SK-N-SH treated with all-trans-retinoic acid at 6 μM for 48 hours (cell line): Measurements from ENCODE around the gene CLP1.
A peak's percentile ranks its signal among the peaks of the same experiment; 100 is the strongest.

Source experiments
- ATAC-seq: fragments of 200-7000 bp; cut with Tn5 transposase; 3 replicates; pipeline ENCODE4 v1.9.1; 2020; ENCODE audit warnings: mild to moderate bottlenecking, moderate library complexity
- ARNTL ChIP-seq: fragments of 450-650 bp; formaldehyde crosslinking; IDR thresholded peaks from 2 replicates; pipeline ENCODE4 v1.5.0; 2020; ENCODE audit warnings: low read depth, mild to moderate bottlenecking, moderate library complexity, borderline replicate concordance
- BACH2 ChIP-seq: fragments of 250-450 bp; sonication (Bioruptor Pico); IDR thresholded peaks from 2 replicates; pipeline ENCODE4 v1.9.0; 2021; ENCODE audit warnings: mild to moderate bottlenecking, borderline replicate concordance
- CREB5 ChIP-seq: fragments of 250-450 bp; sonication (Bioruptor Pico); IDR thresholded peaks from 2 replicates; pipeline ENCODE4 v1.5.1; 2020; ENCODE audit warnings: low read depth, mild to moderate bottlenecking, moderate library complexity
- CSDC2 ChIP-seq: fragments of 250-450 bp; sonication (Bioruptor Pico); IDR thresholded peaks from 2 replicates; pipeline ENCODE4 v1.5.0; 2020; ENCODE audit warnings: mild to moderate bottlenecking, moderate library complexity
- ESRRG ChIP-seq: fragments of 250-450 bp; sonication (Bioruptor Pico); IDR thresholded peaks from 2 replicates; pipeline ENCODE4 v1.6.1; 2021; ENCODE audit warnings: mild to moderate bottlenecking
- GLIS3 ChIP-seq: fragments of 250-450 bp; sonication (Bioruptor Pico); IDR thresholded peaks from 2 replicates; pipeline ENCODE4 v1.5.0; 2020; ENCODE audit warnings: mild to moderate bottlenecking, moderate library complexity
- ISL1 ChIP-seq: fragments of 250-450 bp; sonication (Bioruptor Pico); IDR thresholded peaks from 2 replicates; pipeline ENCODE4 v2.1.2; 2022; ENCODE audit warnings: mild to moderate bottlenecking, moderate library complexity
- OSR1 ChIP-seq: fragments of 250-450 bp; sonication (Bioruptor Pico); IDR thresholded peaks from 2 replicates; pipeline ENCODE4 v1.8.0; 2022; ENCODE audit warnings: moderate library complexity, mild to moderate bottlenecking, inconsistent platforms
- POU6F1 ChIP-seq: fragments of 250-450 bp; sonication (Bioruptor Pico); IDR thresholded peaks from 2 replicates; pipeline ENCODE4 v1.8.0; 2021; ENCODE audit warnings: low read depth, mild to moderate bottlenecking, moderate library complexity, borderline replicate concordance
- SNAI2 ChIP-seq: fragments of 250-450 bp; sonication (Bioruptor Pico); IDR thresholded peaks from 2 replicates; pipeline ENCODE4 v1.5.0; 2020; ENCODE audit warnings: mild to moderate bottlenecking, moderate library complexity
- TCF4 ChIP-seq: fragments of 250-450 bp; sonication (Bioruptor Pico); IDR thresholded peaks from 2 replicates; pipeline ENCODE4 v1.8.0; 2021; ENCODE audit warnings: mild to moderate bottlenecking, moderate library complexity, borderline replicate concordance
- TOX ChIP-seq: fragments of 250-450 bp; sonication (Bioruptor Pico); IDR thresholded peaks from 2 replicates; pipeline ENCODE4 v1.8.0; 2021; ENCODE audit warnings: mild to moderate bottlenecking, moderate library complexity, borderline replicate concordance
- TSHZ2 ChIP-seq: fragments of 250-450 bp; sonication (Bioruptor Pico); IDR thresholded peaks from 2 replicates; pipeline ENCODE4 v1.5.0; 2020; ENCODE audit warnings: mild to moderate bottlenecking, moderate library complexity
- ZC3H10 ChIP-seq: fragments of 250-450 bp; sonication (Bioruptor Pico); IDR thresholded peaks from 2 replicates; pipeline ENCODE4 v1.5.1; 2021; ENCODE audit warnings: mild to moderate bottlenecking, moderate library complexity
- ZFP3 ChIP-seq: fragments of 250-450 bp; sonication (Bioruptor Pico); IDR thresholded peaks from 2 replicates; pipeline ENCODE4 v1.5.0; 2020; ENCODE audit warnings: mild to moderate bottlenecking, moderate library complexity
- ZFP30 ChIP-seq: fragments of 450-650 bp; formaldehyde crosslinking; IDR thresholded peaks from 2 replicates; pipeline ENCODE4 v1.5.0; 2022; ENCODE audit warnings: mild to moderate bottlenecking, moderate library complexity
- ZNF565 ChIP-seq: fragments of 450-650 bp; formaldehyde crosslinking; conservative IDR thresholded peaks from 2 replicates; pipeline ENCODE4 v1.5.0; 2020; ENCODE audit warnings: low read depth, mild to moderate bottlenecking, moderate library complexity
- ZNF70 ChIP-seq: fragments of 450-650 bp; formaldehyde crosslinking; IDR thresholded peaks from 2 replicates; pipeline ENCODE4 v1.5.0; 2020; ENCODE audit warnings: mild to moderate bottlenecking, moderate library complexity
- TF ChIP-seq, protein P1 (sequence below): fragments of 250-450 bp; sonication (Bioruptor Pico); IDR thresholded peaks from 2 replicates; pipeline ENCODE4 v1.5.1; 2021; ENCODE audit warnings: mild to moderate bottlenecking, moderate library complexity

The CLP1 gene

DNA sequence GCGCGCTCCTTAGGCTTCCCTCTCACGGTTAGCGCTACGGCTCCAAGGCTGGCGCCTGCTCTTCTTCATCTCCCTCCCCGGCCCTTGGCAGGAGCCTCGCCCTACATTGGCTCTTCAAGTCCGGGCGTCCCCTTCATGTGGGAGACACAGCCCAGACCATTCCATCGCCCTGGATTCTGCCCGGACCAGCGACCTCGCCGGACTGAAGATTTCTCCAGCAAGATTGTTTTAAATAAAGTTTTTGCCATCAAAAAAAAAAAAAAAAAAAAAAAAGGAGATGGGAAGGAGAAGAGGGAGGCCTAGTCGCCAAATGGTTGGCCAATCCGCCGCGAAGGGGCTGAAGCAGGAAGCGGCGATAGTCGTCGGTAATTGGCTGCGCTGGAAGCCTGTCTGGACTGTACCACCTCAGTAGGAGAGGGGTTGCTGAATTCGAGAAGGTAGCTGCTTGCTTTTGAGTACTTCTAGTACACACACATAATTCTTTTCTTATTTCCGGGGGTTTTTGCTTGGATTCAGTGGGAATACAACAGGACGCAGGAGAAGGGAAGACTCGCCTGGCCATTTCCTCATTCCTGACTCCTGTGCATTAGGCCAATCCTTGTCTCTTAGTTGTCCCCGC, 9.7 kb downstream of the CLP1 start:
- ATAC-seq, result peak; percentile 83
- no peak for TF ChIP-seq OSR1 (CRISPR knock-in tag)
- TF ChIP-seq ZNF565, result no peak
- no peak for TF ChIP-seq ZFP3 (CRISPR knock-in tag)
- TF ChIP-seq ISL1 (CRISPR knock-in tag), result no peak
- no peak for TF ChIP-seq GLIS3 (CRISPR knock-in tag)

DNA sequence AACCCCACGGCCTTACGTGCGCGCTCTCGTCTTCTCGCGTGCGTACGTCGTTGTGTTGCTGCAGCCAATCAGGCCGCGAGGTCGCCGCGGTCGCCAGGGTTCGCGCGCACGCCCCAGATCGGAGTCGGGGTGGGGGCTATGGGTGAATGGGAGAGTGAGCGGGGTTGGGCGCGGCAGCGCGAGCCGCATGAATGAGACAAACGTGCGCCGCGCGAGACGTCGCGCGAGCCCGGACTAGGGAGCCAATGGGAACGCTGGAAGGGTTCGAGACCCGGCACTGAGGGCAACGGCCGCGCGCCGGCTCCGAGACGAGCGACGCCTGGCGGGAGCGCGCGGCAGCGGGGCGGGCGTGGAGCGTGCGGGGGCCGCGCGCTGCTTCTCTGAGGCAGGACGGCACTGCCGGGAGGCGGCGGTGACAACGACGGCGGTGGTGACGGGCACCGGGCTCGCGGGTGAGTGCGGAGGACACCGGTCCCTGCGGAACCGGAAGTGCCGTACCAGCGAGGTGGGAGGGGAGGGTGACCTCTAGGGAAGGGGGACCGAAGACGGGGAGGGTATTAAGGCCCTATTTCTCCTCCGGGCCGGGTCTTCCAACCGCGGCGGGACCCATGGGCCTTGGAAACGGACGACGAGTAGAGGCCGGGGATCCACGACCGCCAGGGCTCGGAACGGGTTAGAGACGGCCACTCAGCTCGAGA, 10.3 kb downstream of the CLP1 start, which contains the start of gene ZDHHC5:
Gene ZDHHC5 (plus strand): TSS at position 379 of the 698 bp plus-strand sequence. CDS start 4,977 bp downstream, outside the sequence.
- TF ChIP-seq SNAI2 (CRISPR knock-in tag) (peak; percentile 45; the same call in 1 of the 2 replicates), ISL1 (CRISPR knock-in tag) (no peak), TCF4 (no peak), BACH2 (CRISPR knock-in tag) (no peak), ZFP3 (CRISPR knock-in tag) (no peak), CREB5 (CRISPR knock-in tag) (no peak), CSDC2 (CRISPR knock-in tag) (0 out of 2 replicates have a peak, but pooled peaks have one; percentile 36), ZNF70 (CRISPR knock-in tag) (no peak), ZFP30 (CRISPR knock-in tag) (no peak), POU6F1 (CRISPR knock-in tag) (no peak), TSHZ2 (CRISPR knock-in tag) (peak; percentile 71)
- TF ChIP-seq, protein P1, sequence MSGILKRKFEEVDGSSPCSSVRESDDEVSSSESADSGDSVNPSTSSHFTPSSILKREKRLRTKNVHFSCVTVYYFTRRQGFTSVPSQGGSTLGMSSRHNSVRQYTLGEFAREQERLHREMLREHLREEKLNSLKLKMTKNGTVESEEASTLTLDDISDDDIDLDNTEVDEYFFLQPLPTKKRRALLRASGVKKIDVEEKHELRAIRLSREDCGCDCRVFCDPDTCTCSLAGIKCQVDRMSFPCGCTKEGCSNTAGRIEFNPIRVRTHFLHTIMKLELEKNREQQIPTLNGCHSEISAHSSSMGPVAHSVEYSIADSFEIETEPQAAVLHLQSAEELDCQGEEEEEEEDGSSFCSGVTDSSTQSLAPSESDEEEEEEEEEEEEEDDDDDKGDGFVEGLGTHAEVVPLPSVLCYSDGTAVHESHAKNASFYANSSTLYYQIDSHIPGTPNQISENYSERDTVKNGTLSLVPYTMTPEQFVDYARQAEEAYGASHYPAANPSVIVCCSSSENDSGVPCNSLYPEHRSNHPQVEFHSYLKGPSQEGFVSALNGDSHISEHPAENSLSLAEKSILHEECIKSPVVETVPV (CRISPR knock-in tag), result no peak
- ATAC-seq, result peak; percentile 91

- peak; percentile 9 for ATAC-seq
- TF ChIP-seq, protein P1 (CRISPR knock-in tag), result no peak
- TF ChIP-seq GLIS3 (CRISPR knock-in tag) (no peak), TOX (CRISPR knock-in tag) (no peak), ZNF565 (no peak), SNAI2 (CRISPR knock-in tag) (no peak), ZFP30 (CRISPR knock-in tag) (no peak), OSR1 (CRISPR knock-in tag) (no peak), CREB5 (CRISPR knock-in tag) (no peak), ZNF70 (CRISPR knock-in tag) (no peak), TCF4 (no peak), ESRRG (no peak), ZC3H10 (CRISPR knock-in tag) (no peak), ARNTL (CRISPR knock-in tag) (no peak), ZFP3 (CRISPR knock-in tag) (no peak), TSHZ2 (CRISPR knock-in tag) (no peak), ISL1 (CRISPR knock-in tag) (no peak)
Observed at GRCh38 chr11:57668434-57668782, 10.8 kb downstream of the CLP1 start.
